IPS-NIHi11 (cell line): ENCODE measurements around the gene VAMP7.
"Not testable (repeated sequence)": the region's sequence is repeated elsewhere in the genome, so short reads cannot be mapped to it uniquely, and the experiment has no call there.

Source experiments
- DNase-seq: peaks from one replicate; pipeline ENCODE4 v3.0.0; 2012; ENCODE audit warnings: mixed read lengths, low spot score

Gene VAMP7

GRCh38 chrX:155907661-155908060, 26.5 kb downstream of the VAMP7 start:
- not testable (repeated sequence) for DNase-seq

GRCh38 chrX:155923200-155923599, 42.1 kb downstream of the VAMP7 start:
- DNase-seq: no peak

GRCh38 chrX:155930852-155931618, 49.9 kb downstream of the VAMP7 start:
- not testable (repeated sequence) for DNase-seq

- DNase-seq: no peak
Measured at GRCh38 chrX:155938132-155938531, 57.0 kb downstream of the VAMP7 start.

GRCh38 chrX:155949098-155949497, 68.0 kb downstream of the VAMP7 start:
- no peak for DNase-seq

- no peak for DNase-seq
Measured at GRCh38 chrX:155951237-155951789, 70.2 kb downstream of the VAMP7 start.

- no peak for DNase-seq
Measured at GRCh38 chrX:155953055-155953454, 71.9 kb downstream of the VAMP7 start.

GRCh38 chrX:155954793-155955192, 73.6 kb downstream of the VAMP7 start:
- no peak for DNase-seq

GRCh38 chrX:155956099-155956498, 75.0 kb downstream of the VAMP7 start:
- no peak for DNase-seq

GRCh38 chrX:155956649-155957048, 75.5 kb downstream of the VAMP7 start:
- no peak for DNase-seq

GRCh38 chrX:155957843-155958242, 76.7 kb downstream of the VAMP7 start:
- no peak for DNase-seq

GRCh38 chrX:155959018-155959587, 78.0 kb downstream of the VAMP7 start:
- peak; percentile 3 for DNase-seq

- no peak for DNase-seq
Measured at GRCh38 chrX:155962906-155963305, 81.8 kb downstream of the VAMP7 start.

- DNase-seq: peak; percentile 6
Measured at GRCh38 chrX:155966876-155967275, 85.7 kb downstream of the VAMP7 start.

GRCh38 chrX:155967653-155968325, 86.6 kb downstream of the VAMP7 start:
- no peak for DNase-seq

GRCh38 chrX:155968326-155968661, 87.1 kb downstream of the VAMP7 start:
- DNase-seq: no peak

- DNase-seq: no peak
Measured at GRCh38 chrX:155968791-155969190, 87.6 kb downstream of the VAMP7 start.

- not testable (repeated sequence) for DNase-seq
Measured at GRCh38 chrX:155971658-155972057, 90.5 kb downstream of the VAMP7 start.

GRCh38 chrX:155972241-155972640, 91.1 kb downstream of the VAMP7 start:
- DNase-seq: not testable (repeated sequence)

GRCh38 chrX:155983326-155983725, 102.2 kb downstream of the VAMP7 start:
- no peak for DNase-seq

GRCh38 chrX:155985208-155985607, 104.1 kb downstream of the VAMP7 start:
- no peak for DNase-seq

- DNase-seq: not testable (repeated sequence)
Measured at GRCh38 chrX:155986995-155987394, 105.8 kb downstream of the VAMP7 start.

- DNase-seq: no peak
Measured at GRCh38 chrX:155988859-155989258, 107.7 kb downstream of the VAMP7 start.
